CD4-positive, alpha-beta T cell (primary cell): ENCODE measurements around the gene TESK2. TPM values are rescaled to one million over a fixed set of nuclear protein-coding genes. Genes with fewer than 3 reads are reported as not detected.
A peak's percentile ranks its signal among the peaks of the same experiment; 100 is the strongest.
"Not testable (repeated sequence)": the region's sequence is repeated elsewhere in the genome, so short reads cannot be mapped to it uniquely, and the experiment has no call there.

Experiments
- ATAC-seq: fragments of 200-7000 bp; cut with Tn5 transposase; one replicate; pipeline ENCODE4 v1.10.0; 2022; ENCODE audit warnings: mild to moderate bottlenecking; ENCODE audit not compliant: poor library complexity
- CTCF ChIA-PET: fragments of 350-600 bp; sonication (Branson Sonifier 250); formaldehyde crosslinking; loops from one replicate; lab custom pipeline; 2021; ENCODE audit warnings: antibody characterized with exemption, inconsistent platforms; lab: Charles Lee
- POLR2A ChIA-PET: fragments of 350-600 bp; sonication (Branson Sonifier 250); formaldehyde crosslinking; loops from one replicate; lab custom pipeline; 2021; ENCODE audit warnings: antibody characterized with exemption, inconsistent platforms; lab: Charles Lee
- DNase-seq, 14 experiments: peaks; one replicate each; pipeline ENCODE4 v3.0.0-alpha.2; 2013 to 2020; ENCODE audit warnings: mixed read lengths in 2 of 14
- H3K27ac ChIP-seq, 2 donors: one replicate each; pipeline versions ENCODE4 v1.5.1 to v1.7.0; 2013; ENCODE audit warnings: low read length in 2 of 2, low read depth in 1 of 2, mild to moderate bottlenecking in 1 of 2
- H3K27me3 ChIP-seq, 2 experiments: 1 replicate in 1 of 2; 2 replicates in 1 of 2; pipeline versions ENCODE4 v1.6.1 to v1.7.0; 2013; ENCODE audit warnings: low read length in 2 of 2, control low read depth in 1 of 2, mild to moderate bottlenecking in 1 of 2, moderate library complexity in 1 of 2; ENCODE audit not compliant: insufficient read depth in 2 of 2, control insufficient read depth in 1 of 2
- H3K36me3 ChIP-seq: one replicate; pipeline ENCODE4 v1.6.1; 2013; ENCODE audit warnings: low read length, control low read depth; ENCODE audit not compliant: insufficient read depth
- H3K4me1 ChIP-seq: one replicate; pipeline ENCODE4 v1.6.1; 2013; ENCODE audit warnings: low read length, control low read depth; ENCODE audit not compliant: insufficient read depth
- H3K4me3 ChIP-seq: one replicate; pipeline ENCODE4 v1.5.1; 2013; ENCODE audit warnings: mild to moderate bottlenecking, low read length, moderate library complexity
- H3K9me3 ChIP-seq, 2 experiments: 1 replicate in 1 of 2; 2 replicates in 1 of 2; pipeline versions ENCODE4 v1.6.1 to v1.7.0; 2013; ENCODE audit warnings: low read length in 2 of 2, mild to moderate bottlenecking in 2 of 2, control low read depth in 1 of 2, moderate library complexity in 1 of 2; ENCODE audit not compliant: control insufficient read depth in 1 of 2, insufficient read depth in 1 of 2
- H3K27ac Mint-ChIP-seq: one replicate; pipeline ENCODE4 v1.8.0; 2020; ENCODE audit warnings: mixed read lengths
- H3K27me3 Mint-ChIP-seq: one replicate; pipeline ENCODE4 v1.8.0; 2021; ENCODE audit warnings: mixed read lengths
- H3K36me3 Mint-ChIP-seq: one replicate; pipeline ENCODE4 v1.8.0; 2021; ENCODE audit warnings: low read depth, mixed read lengths
- H3K4me1 Mint-ChIP-seq: one replicate; pipeline ENCODE4 v1.8.0; 2021; ENCODE audit warnings: low read depth, mixed read lengths
- H3K4me3 Mint-ChIP-seq: one replicate; pipeline ENCODE4 v1.8.0; 2020; ENCODE audit warnings: mild to moderate bottlenecking, mixed read lengths
- H3K9me3 Mint-ChIP-seq: one replicate; pipeline ENCODE4 v1.8.0; 2020; ENCODE audit warnings: mixed read lengths
- CTCF ChIP-seq: fragments of 200-600 bp; IDR thresholded peaks from one replicate; pipeline ENCODE4 v1.8.0; 2022; ENCODE audit warnings: antibody characterized with exemption, mild to moderate bottlenecking
- intact Hi-C, 2 experiments: fragments of 100-400 bp; cut with DNase I in 1 of 2; cut with micrococcal nuclease in 1 of 2; formaldehyde crosslinking; loops; one replicate each; pipeline versions ENCODE4 v1.15.1 to v1.9.0; 2023 to 2025; cut with DNase I, micrococcal nuclease
- total RNA-seq, 174 experiments: library from RNA in 2 of 174; stranded (reverse) in 2 of 174; gene quantifications; one replicate each; pipeline ENCODE4 v1.2.3 and lab custom pipeline; 2021 to 2026

Gene TESK2
- total RNA-seq, 2 experiments from 2014 or later = 2.8 to 3.4 TPM

- H3K27ac ChIP-seq = no peak overlapping the region
Measured at GRCh38 chr1:45531873-45532272, 40.9 kb upstream of the TESK2 start.

GRCh38 chr1:45530632-45531135, 39.7 kb upstream of the TESK2 start:
- intact Hi-C loops = no loop called here
- CTCF ChIA-PET = interaction anchor here (0.9 kb wide), 1 partner anchor 10 kb away, joined by 4 read pairs; no protein-coding TSS in a partner anchor
- H3K4me3 Mint-ChIP-seq = no peak overlapping the region
- no peaks in the 10 kb centered on the region for H3K36me3 Mint-ChIP-seq
- DNase-seq (no peak), ATAC-seq (no peak)
- no peak overlapping the region for H3K27ac Mint-ChIP-seq
- H3K27ac ChIP-seq = no peak overlapping the region
- POLR2A ChIA-PET = no interaction called here
- no peaks in the 10 kb centered on the region for H3K9me3 ChIP-seq
- H3K4me1 ChIP-seq = no peaks in the 10 kb centered on the region
- H3K4me1 Mint-ChIP-seq = no peaks in the 10 kb centered on the region
- no peaks in the 10 kb centered on the region for H3K27me3 ChIP-seq
- no peaks in the 10 kb centered on the region for H3K27me3 Mint-ChIP-seq
- TF ChIP-seq CTCF = no peak
- H3K36me3 ChIP-seq = no peaks in the 10 kb centered on the region
- H3K9me3 Mint-ChIP-seq = no peaks in the 10 kb centered on the region
- no peak overlapping the region for H3K4me3 ChIP-seq

More at GRCh38 chr1:45531873-45532272, 40.9 kb upstream of the TESK2 start:
- no peak for TF ChIP-seq CTCF
- ATAC-seq (no peak), DNase-seq (no peak)
- H3K27me3 Mint-ChIP-seq = no peaks in the 10 kb centered on the region
- no peaks in the 10 kb centered on the region for H3K4me1 Mint-ChIP-seq
- intact Hi-C loops = no loop called here
- Histone ChIP-seq H3K4me3 (no peak overlapping the region), H3K4me1 (no peaks in the 10 kb centered on the region), H3K27me3 (no peaks in the 10 kb centered on the region), H3K9me3 (no peaks in the 10 kb centered on the region), H3K36me3 (no peaks in the 10 kb centered on the region)
- no peak overlapping the region for H3K4me3 Mint-ChIP-seq
- H3K9me3 Mint-ChIP-seq = no peaks in the 10 kb centered on the region
- ChIA-PET CTCF (interaction anchor here (0.7 kb wide), 1 partner anchor 14 kb away, joined by 3 read pairs; no protein-coding TSS in a partner anchor), POLR2A (no interaction called here)
- no peaks in the 10 kb centered on the region for H3K36me3 Mint-ChIP-seq
- no peak overlapping the region for H3K27ac Mint-ChIP-seq

GRCh38 chr1:45526135-45526644, 35.2 kb upstream of the TESK2 start:
- peaks cover 14% of the 10 kb centered on the region for H3K4me1 Mint-ChIP-seq
- no peak for TF ChIP-seq CTCF
- no peaks in the 10 kb centered on the region for H3K9me3 Mint-ChIP-seq
- no peaks in the 10 kb centered on the region for H3K27me3 ChIP-seq
- ATAC-seq (no peak), DNase-seq (no peak)
- ChIA-PET POLR2A (no interaction called here), CTCF (interaction anchor here (0.6 to 1.2 kb wide), 2 partner anchors 58 to 512 kb away, joined by 3 to 4 read pairs; partner anchors contain the start of gene NASP)
- no peaks in the 10 kb centered on the region for H3K36me3 ChIP-seq
- H3K9me3 ChIP-seq = no peaks in the 10 kb centered on the region
- H3K4me1 ChIP-seq = peaks cover 12% of the 10 kb centered on the region
- intact Hi-C loops = loop anchor here in 1 of 2 experiments (10.0 kb wide), 1 partner anchor 159 kb away; the partner anchor contains the start of genes GPBP1L1 and TMEM69
- H3K36me3 Mint-ChIP-seq = peaks cover 10% of the 10 kb centered on the region
- no peak overlapping the region for H3K4me3 Mint-ChIP-seq
- no peaks in the 10 kb centered on the region for H3K27me3 Mint-ChIP-seq
- H3K4me3 ChIP-seq = no peak overlapping the region
- no peak overlapping the region for H3K27ac ChIP-seq
- no peak overlapping the region for H3K27ac Mint-ChIP-seq

- Mint-ChIP-seq H3K36me3 (peaks cover 19% of the 10 kb centered on the region), H3K4me3 (peak overlapping the region; percentile 11), H3K4me1 (peaks cover 26% of the 10 kb centered on the region)
- H3K27me3 Mint-ChIP-seq, H3K27ac Mint-ChIP-seq, H3K27ac ChIP-seq, H3K27me3 ChIP-seq, ATAC-seq, CTCF ChIA-PET, H3K9me3 ChIP-seq, DNase-seq, H3K9me3 Mint-ChIP-seq, H3K4me3 ChIP-seq, H3K36me3 ChIP-seq: not testable (repeated sequence)
- POLR2A ChIA-PET = interaction anchor here (0.6 to 1.7 kb wide), 3 partner anchors 20 to 723 kb away, joined by 3 to 6 read pairs (median 4); partner anchors contain the start of gene AKR1A1
- intact Hi-C loops = loop anchor here in 1 of 2 experiments (10.0 kb wide), 1 partner anchor 161 kb away; the partner anchor contains the start of genes GPBP1L1 and TMEM69
- H3K4me1 ChIP-seq = peaks cover 32% of the 10 kb centered on the region
Measured at GRCh38 chr1:45523975-45524374, 33.0 kb upstream of the TESK2 start.

GRCh38 chr1:45523516-45523915, 32.6 kb upstream of the TESK2 start:
- POLR2A ChIA-PET = interaction anchor here (0.6 to 1.7 kb wide), 2 partner anchors 27 to 724 kb away, joined by 3 to 6 read pairs; partner anchors contain the start of gene AKR1A1
- H3K36me3 ChIP-seq, ATAC-seq, H3K4me3 ChIP-seq, H3K9me3 ChIP-seq, H3K27ac ChIP-seq, DNase-seq, H3K9me3 Mint-ChIP-seq, H3K27me3 ChIP-seq, H3K27me3 Mint-ChIP-seq, H3K27ac Mint-ChIP-seq: not testable (repeated sequence)
- Mint-ChIP-seq H3K36me3 (peaks cover 23% of the 10 kb centered on the region), H3K4me1 (peaks cover 30% of the 10 kb centered on the region), H3K4me3 (peak overlapping the region; percentile 97)
- intact Hi-C loops = loop anchor here in 1 of 2 experiments (10.0 kb wide), 1 partner anchor 161 kb away; the partner anchor contains the start of genes GPBP1L1 and TMEM69
- H3K4me1 ChIP-seq = peaks cover 36% of the 10 kb centered on the region
- CTCF ChIA-PET = interaction anchor here (2.6 kb wide), 1 partner anchor 11 kb away, joined by 16 read pairs; no protein-coding TSS in a partner anchor
